OCI-LY1 (cell line): Measurements from ENCODE around the gene LAMA4.

Source experiments
- EZH2 ChIP-seq: fragments of 200-600 bp; sonication (generic), shearing (Covaris generic); IDR thresholded peaks from 2 replicates; pipeline ENCODE4 v1.8.0; 2017; ENCODE audit warnings: borderline replicate concordance, mixed run types, mild to moderate bottlenecking, antibody characterized with exemption, low read length, moderate library complexity, mixed read lengths
- TF ChIP-seq, protein P1 (sequence below): fragments of 200-600 bp; sonication (generic), shearing (Covaris generic); IDR thresholded peaks from 2 replicates; pipeline ENCODE4 v1.5.1; 2017; ENCODE audit warnings: mild to moderate bottlenecking, antibody characterized with exemption, low read length, moderate library complexity, mixed read lengths

DNA sequence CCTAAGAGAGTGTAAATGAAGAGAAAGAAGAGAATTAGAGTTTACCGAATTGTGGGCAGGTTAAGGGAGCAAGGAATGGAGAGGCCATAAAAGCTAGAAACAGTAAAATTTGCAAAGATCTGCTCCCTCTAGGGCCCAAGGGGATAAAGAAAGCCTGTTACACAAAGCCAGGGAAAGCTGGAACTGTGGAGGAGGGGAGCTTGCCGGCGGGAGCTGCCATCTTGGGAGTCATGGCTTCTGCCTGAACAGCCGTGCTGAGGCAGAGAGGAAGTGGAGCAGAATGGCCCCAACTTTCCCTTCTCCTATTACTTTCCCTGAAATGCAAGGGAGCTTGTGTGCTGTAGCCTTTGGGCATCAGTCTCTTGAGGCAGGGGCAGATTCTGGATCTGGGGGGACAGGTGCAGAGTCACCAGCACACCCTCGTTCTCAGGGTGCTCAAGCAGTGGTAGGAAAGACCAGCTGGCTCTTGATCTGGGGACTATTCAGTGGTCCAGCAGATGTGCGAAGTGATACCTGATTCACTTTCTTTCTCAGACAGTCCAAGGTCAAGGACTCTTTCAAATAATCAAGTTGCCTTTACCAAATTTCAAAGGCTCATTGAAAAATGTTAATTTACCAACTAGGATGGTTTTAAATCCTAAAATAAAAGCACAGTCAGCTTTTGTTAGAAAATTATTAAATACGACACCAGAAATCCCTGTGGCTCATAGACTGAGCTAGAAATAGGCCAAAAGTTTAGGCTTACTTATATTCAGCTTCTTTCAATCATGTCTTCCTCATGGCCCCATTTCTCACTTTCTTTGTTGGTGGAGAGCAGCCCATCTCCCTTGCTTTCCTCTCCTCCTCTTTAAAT, 25.7 kb downstream of the LAMA4 start:
- TF ChIP-seq, protein P1, sequence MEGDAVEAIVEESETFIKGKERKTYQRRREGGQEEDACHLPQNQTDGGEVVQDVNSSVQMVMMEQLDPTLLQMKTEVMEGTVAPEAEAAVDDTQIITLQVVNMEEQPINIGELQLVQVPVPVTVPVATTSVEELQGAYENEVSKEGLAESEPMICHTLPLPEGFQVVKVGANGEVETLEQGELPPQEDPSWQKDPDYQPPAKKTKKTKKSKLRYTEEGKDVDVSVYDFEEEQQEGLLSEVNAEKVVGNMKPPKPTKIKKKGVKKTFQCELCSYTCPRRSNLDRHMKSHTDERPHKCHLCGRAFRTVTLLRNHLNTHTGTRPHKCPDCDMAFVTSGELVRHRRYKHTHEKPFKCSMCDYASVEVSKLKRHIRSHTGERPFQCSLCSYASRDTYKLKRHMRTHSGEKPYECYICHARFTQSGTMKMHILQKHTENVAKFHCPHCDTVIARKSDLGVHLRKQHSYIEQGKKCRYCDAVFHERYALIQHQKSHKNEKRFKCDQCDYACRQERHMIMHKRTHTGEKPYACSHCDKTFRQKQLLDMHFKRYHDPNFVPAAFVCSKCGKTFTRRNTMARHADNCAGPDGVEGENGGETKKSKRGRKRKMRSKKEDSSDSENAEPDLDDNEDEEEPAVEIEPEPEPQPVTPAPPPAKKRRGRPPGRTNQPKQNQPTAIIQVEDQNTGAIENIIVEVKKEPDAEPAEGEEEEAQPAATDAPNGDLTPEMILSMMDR = no peak
- TF ChIP-seq EZH2 = no peak
